GM15510 (cell line): ENCODE results near the gene A4GALT.

ENCODE experiments used
- POLR2A ChIP-seq: IDR thresholded peaks from 3 replicates; pipeline ENCODE4 v1.6.1; 2011; ENCODE audit warnings: borderline replicate concordance; ENCODE audit not compliant: insufficient read length; ENCODE audit errors: extremely low read depth

A4GALT gene

GRCh38 chr22:42745118-42745517 is 24.4 kb upstream of the A4GALT start:
- TF ChIP-seq POLR2A: no peak

GRCh38 chr22:42743501-42743991 is 22.9 kb upstream of the A4GALT start:
- no peak for TF ChIP-seq POLR2A

- no peak for TF ChIP-seq POLR2A
These were observed 22.3 kb upstream of the A4GALT start for GRCh38 chr22:42742940-42743339.

DNA sequence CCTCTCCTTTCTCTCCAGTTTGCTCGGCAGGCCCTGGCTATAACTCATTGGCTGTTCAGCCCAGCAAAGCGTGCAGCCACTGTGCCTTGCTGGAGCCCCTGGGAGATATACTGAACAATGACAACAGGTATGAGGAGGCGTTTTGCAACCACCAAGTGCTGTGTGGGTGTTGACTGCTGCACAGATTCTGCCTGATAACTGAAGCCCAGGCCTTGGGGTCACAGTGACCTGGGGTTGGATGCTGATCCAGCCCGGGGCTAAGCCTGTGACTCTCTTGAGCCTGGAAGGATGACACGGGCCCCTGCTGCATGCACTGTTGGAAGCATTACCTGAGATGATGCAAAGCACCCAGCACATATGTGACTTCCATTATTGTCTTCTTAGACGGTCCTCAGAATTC is 13.7 kb upstream of the A4GALT start:
- TF ChIP-seq POLR2A: no peak

DNA sequence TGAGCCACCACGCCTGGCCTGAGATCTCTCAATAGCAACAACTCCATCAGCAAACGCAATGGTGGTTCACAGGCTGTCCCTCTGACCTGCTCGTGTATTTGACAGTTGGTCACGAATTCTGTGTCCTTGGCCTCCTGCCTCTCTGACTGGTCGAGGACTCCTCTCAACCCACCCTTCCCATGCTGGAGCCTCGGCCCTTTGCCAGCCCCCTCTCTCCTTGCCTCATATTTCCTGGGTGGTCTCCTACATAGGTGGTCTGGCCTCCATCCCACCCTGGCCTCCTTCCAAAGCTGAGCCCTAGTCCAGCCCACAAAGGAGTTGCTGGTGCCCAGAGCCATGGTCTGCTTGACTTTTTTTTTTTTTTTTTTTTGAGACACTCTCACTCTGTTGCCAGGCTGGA is 11.4 kb upstream of the A4GALT start:
- TF ChIP-seq POLR2A: no peak

DNA sequence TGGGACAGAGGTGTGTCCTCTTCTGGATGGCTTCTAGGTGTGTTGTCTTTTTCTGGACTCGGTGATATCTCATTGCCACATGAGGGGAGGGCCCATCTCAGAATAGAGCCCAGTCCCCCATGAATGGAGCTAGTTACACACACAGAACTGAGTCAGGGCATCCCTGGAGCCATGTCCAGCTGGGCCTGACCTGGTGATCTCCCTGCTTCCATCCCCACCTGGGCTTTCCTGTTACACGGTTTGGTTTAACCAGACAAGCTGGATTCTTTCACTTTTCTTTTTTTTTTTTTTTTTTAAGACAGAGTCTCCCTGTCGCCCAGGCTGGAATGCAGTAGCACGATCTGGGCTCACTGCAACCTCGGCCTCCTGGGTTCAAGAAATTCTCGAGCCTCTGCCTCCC is 6.1 kb upstream of the A4GALT start:
- TF ChIP-seq POLR2A: no peak

GRCh38 chr22:42725606-42726355 is 5.1 kb upstream of the A4GALT start:
- TF ChIP-seq POLR2A: no peak

GRCh38 chr22:42724062-42724461 is 3.4 kb upstream of the A4GALT start:
- TF ChIP-seq POLR2A: no peak

DNA sequence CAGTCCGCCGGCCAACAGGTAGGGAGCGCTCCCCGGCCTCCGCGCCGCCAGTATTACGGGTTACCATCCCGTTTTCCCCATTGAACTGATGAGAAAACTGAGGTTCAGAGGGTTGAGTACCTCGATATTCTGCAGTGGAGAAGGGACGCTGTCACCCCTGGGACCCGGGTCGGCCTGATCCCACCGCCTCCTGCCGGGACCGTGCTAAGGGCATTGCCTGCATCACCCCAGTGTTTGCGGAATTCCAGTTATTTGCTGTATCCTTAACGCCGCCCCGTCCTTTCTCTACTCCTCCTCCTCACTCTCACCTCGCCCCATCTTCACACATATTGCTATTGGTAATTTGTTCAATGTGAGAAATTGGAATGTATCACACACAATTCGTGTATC is 370 bp upstream of the A4GALT start:
- TF ChIP-seq POLR2A: no peak

GRCh38 chr22:42719656-42720262 is 911 bp downstream of the A4GALT start:
- TF ChIP-seq POLR2A: no peak

DNA sequence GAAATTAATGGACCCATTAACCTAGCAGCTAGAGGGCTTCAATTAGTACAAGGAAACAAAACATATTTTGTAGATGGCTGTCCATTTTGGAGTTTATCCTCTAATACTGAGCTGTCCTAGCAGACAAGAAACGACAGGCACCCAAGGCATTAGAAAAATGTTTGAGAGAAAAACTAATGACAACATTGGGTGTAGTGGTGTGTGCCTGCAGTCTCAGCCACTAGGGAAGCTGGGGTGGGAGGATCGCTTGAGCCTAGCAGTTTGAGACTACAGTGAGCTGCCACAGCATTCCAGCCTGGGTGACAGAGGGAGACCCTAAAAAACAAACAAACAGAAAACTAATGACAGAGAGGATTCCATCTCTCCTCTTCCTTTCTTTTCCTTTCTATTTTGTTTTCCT is 1.5 kb downstream of the A4GALT start:
- no peak for TF ChIP-seq POLR2A

DNA sequence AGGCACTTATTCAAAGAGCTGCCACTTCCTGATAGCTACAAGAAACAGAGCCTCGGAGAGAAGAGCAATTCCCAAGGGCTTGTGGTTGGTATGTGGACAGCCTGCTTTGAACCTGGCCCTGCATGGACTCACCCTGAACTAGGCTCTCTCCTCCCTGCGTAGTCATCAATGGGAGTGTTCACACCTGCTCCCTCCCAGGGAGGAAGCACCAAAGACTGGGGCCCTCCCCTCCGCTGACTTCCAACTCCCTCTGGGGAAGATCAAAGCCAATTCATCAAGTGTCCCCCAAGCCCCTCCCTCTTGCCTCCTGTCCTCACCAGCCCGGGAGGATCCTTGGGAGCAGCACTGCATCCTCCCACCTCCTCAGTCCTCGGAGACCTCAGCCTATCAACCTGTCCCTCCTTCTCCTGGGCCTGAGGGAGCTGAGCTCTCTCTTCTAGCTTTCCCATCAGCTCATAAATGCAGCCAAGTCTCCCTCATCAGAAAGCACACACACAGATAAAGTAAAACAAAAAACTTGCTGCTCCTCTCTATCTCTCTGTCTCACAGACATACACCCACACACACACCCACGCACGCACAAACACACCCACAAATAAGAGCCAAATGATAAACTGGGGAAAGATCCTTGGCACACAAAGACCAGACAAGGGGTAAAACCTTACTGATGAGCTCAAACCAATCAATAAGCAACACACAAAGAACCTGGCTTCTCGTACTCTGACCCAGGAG is 3.3 kb downstream of the A4GALT start:
- TF ChIP-seq POLR2A: no peak

DNA sequence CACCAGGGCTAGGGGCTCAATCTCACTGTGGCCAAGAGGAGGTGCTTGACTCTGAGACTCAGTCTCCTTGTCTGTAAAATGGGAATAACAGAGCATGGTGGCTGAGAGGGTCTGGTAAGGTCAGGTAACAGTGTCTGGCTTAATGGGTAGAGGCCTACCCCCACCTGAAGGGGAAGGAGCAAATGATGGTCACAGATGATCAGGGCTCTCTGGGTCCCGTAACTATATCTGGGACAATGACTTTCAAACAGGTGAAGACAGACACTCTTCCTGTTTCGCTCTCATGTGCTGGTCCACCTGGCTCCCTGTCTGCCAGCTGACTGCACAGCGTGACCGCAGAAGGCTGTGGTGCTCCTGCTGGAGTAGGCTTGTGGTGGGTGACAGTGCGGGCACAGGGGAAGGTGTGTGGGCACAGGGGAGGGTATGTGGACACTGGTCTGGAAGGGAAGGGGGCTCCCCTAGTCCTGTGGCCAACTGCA is 4.0 kb downstream of the A4GALT start:
- TF ChIP-seq POLR2A: no peak

GRCh38 chr22:42716221-42716620 is 4.4 kb downstream of the A4GALT start:
- no peak for TF ChIP-seq POLR2A

GRCh38 chr22:42714768-42715390 is 5.8 kb downstream of the A4GALT start:
- no peak for TF ChIP-seq POLR2A

DNA sequence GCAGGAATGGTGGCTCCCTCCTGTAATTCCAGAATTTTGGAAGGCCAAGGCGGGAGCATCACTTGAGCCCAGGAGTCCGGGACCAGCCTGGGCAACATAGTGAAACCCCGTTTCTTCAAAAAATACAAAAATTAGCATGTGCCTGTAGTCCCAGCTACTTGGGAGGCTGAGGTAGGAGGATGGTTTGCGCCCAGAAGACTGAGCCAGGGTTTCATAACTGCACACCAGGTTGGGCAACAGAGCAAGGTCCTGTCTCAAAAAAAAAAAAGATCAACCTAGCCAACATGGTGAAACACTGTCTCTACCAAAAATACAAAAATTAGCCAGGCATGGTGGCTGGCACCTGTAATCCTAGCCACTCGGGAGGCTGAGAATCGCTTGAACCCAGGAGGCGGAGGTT is 6.4 kb downstream of the A4GALT start:
- no peak for TF ChIP-seq POLR2A
